ENCODE data around the gene TNFRSF1B.
A peak's percentile ranks its signal among the peaks of the same experiment; 100 is the strongest.

Gene TNFRSF1B

GRCh38 chr1:12158357-12159092, 8.3 kb upstream of the TNFRSF1B start:
- no peaks in the 10 kb centered on the region for H3K27me3 ChIP-seq (ENCODE audit: low read depth)
- in situ Hi-C loops (cut with MboI; ENCODE audit: low sequenced_read_pairs), result no loop called here
- no peaks in the 10 kb centered on the region for H3K36me3 ChIP-seq (replicated peaks)
- H3K4me3 ChIP-seq, result no peak overlapping the region
- DNase-seq (ENCODE audit: low spot score in 2 of 2), result no peak
- no peaks in the 10 kb centered on the region for H3K4me1 ChIP-seq
- no peaks in the 10 kb centered on the region for H3K9me3 ChIP-seq

GRCh38 chr1:12159816-12160215, 7.0 kb upstream of the TNFRSF1B start:
- no peak for DNase-seq (ENCODE audit: low spot score in 2 of 2)
- H3K4me1 ChIP-seq, result no peaks in the 10 kb centered on the region
- in situ Hi-C loops (cut with MboI; ENCODE audit: low sequenced_read_pairs), result no loop called here

GRCh38 chr1:12161324-12161661, 5.5 kb upstream of the TNFRSF1B start:
- Histone ChIP-seq H3K4me3 (no peak overlapping the region), H3K9me3 (no peaks in the 10 kb centered on the region), H3K27me3 (ENCODE audit: low read depth) (peaks cover 3% of the 10 kb centered on the region), H3K4me1 (no peaks in the 10 kb centered on the region), H3K36me3 (replicated peaks) (no peaks in the 10 kb centered on the region)
- DNase-seq (ENCODE audit: low spot score in 2 of 2), result no peak
- in situ Hi-C loops (cut with MboI; ENCODE audit: low sequenced_read_pairs), result no loop called here

More at GRCh38 chr1:12159816-12160215, 7.0 kb upstream of the TNFRSF1B start:
- Histone ChIP-seq H3K36me3 (replicated peaks) (no peaks in the 10 kb centered on the region), H3K27me3 (ENCODE audit: low read depth) (no peaks in the 10 kb centered on the region), H3K9me3 (no peaks in the 10 kb centered on the region), H3K4me3 (no peak overlapping the region)

GRCh38 chr1:12161662-12162458, 4.9 kb upstream of the TNFRSF1B start:
- H3K27me3 ChIP-seq (ENCODE audit: low read depth), result peaks cover 8% of the 10 kb centered on the region
- in situ Hi-C loops (cut with MboI; ENCODE audit: low sequenced_read_pairs), result no loop called here
- H3K4me1 ChIP-seq, result no peaks in the 10 kb centered on the region
- no peak for DNase-seq (ENCODE audit: low spot score in 2 of 2)
- no peaks in the 10 kb centered on the region for H3K9me3 ChIP-seq
- H3K36me3 ChIP-seq (replicated peaks), result no peaks in the 10 kb centered on the region
- no peak overlapping the region for H3K4me3 ChIP-seq

GRCh38 chr1:12162459-12163137, 4.2 kb upstream of the TNFRSF1B start:
- Histone ChIP-seq H3K4me3 (no peak overlapping the region), H3K9me3 (no peaks in the 10 kb centered on the region), H3K36me3 (replicated peaks) (no peaks in the 10 kb centered on the region), H3K27me3 (ENCODE audit: low read depth) (peaks cover 16% of the 10 kb centered on the region), H3K4me1 (no peaks in the 10 kb centered on the region)
- DNase-seq (ENCODE audit: low spot score in 2 of 2), result no peak
- in situ Hi-C loops (cut with MboI; ENCODE audit: low sequenced_read_pairs), result no loop called here

GRCh38 chr1:12163210-12163609, 3.6 kb upstream of the TNFRSF1B start:
- no peaks in the 10 kb centered on the region for H3K36me3 ChIP-seq (replicated peaks)
- no peak overlapping the region for H3K4me3 ChIP-seq
- peaks cover 22% of the 10 kb centered on the region for H3K27me3 ChIP-seq (ENCODE audit: low read depth)
- in situ Hi-C loops (cut with MboI; ENCODE audit: low sequenced_read_pairs), result no loop called here
- no peak for DNase-seq (ENCODE audit: low spot score in 2 of 2)
- no peaks in the 10 kb centered on the region for H3K9me3 ChIP-seq
- H3K4me1 ChIP-seq, result no peaks in the 10 kb centered on the region

- no peaks in the 10 kb centered on the region for H3K9me3 ChIP-seq
- no peaks in the 10 kb centered on the region for H3K4me1 ChIP-seq
- H3K4me3 ChIP-seq, result no peak overlapping the region
- no peak for DNase-seq (ENCODE audit: low spot score in 2 of 2)
- peaks cover 25% of the 10 kb centered on the region for H3K27me3 ChIP-seq (ENCODE audit: low read depth)
- in situ Hi-C loops (cut with MboI; ENCODE audit: low sequenced_read_pairs), result no loop called here
- H3K36me3 ChIP-seq (replicated peaks), result no peaks in the 10 kb centered on the region
These were observed 2.6 kb upstream of the TNFRSF1B start for GRCh38 chr1:12164210-12164609.

GRCh38 chr1:12165342-12165741, 1.4 kb upstream of the TNFRSF1B start:
- Histone ChIP-seq H3K27me3 (ENCODE audit: low read depth) (peaks cover 25% of the 10 kb centered on the region), H3K9me3 (no peaks in the 10 kb centered on the region), H3K4me3 (no peak overlapping the region), H3K36me3 (replicated peaks) (no peaks in the 10 kb centered on the region), H3K4me1 (no peaks in the 10 kb centered on the region)
- no peak for DNase-seq (ENCODE audit: low spot score in 2 of 2)
- in situ Hi-C loops (cut with MboI; ENCODE audit: low sequenced_read_pairs), result no loop called here

GRCh38 chr1:12167493-12168429, 970 bp downstream of the TNFRSF1B start:
- H3K36me3 ChIP-seq (replicated peaks), result no peaks in the 10 kb centered on the region
- H3K9me3 ChIP-seq, result no peaks in the 10 kb centered on the region
- no peaks in the 10 kb centered on the region for H3K4me1 ChIP-seq
- in situ Hi-C loops (cut with MboI; ENCODE audit: low sequenced_read_pairs), result no loop called here
- peak overlapping the region; percentile 17 for H3K4me3 ChIP-seq
- no peak for DNase-seq (ENCODE audit: low spot score in 2 of 2)
- peaks cover 25% of the 10 kb centered on the region for H3K27me3 ChIP-seq (ENCODE audit: low read depth)

- no peaks in the 10 kb centered on the region for H3K4me1 ChIP-seq
- no peak overlapping the region for H3K4me3 ChIP-seq
- H3K36me3 ChIP-seq (replicated peaks), result no peaks in the 10 kb centered on the region
- in situ Hi-C loops (cut with MboI; ENCODE audit: low sequenced_read_pairs), result no loop called here
- H3K27me3 ChIP-seq (ENCODE audit: low read depth), result peaks cover 25% of the 10 kb centered on the region
- no peaks in the 10 kb centered on the region for H3K9me3 ChIP-seq
- DNase-seq (ENCODE audit: low spot score in 2 of 2), result no peak
These were observed 1.8 kb downstream of the TNFRSF1B start for GRCh38 chr1:12168451-12169160.

- Histone ChIP-seq H3K4me3 (no peak overlapping the region), H3K27me3 (ENCODE audit: low read depth) (peaks cover 25% of the 10 kb centered on the region), H3K36me3 (replicated peaks) (no peaks in the 10 kb centered on the region), H3K9me3 (no peaks in the 10 kb centered on the region), H3K4me1 (no peaks in the 10 kb centered on the region)
- DNase-seq (ENCODE audit: low spot score in 2 of 2), result no peak
- in situ Hi-C loops (cut with MboI; ENCODE audit: low sequenced_read_pairs), result no loop called here
These were observed 2.8 kb downstream of the TNFRSF1B start for GRCh38 chr1:12169442-12170135.

- Histone ChIP-seq H3K4me1 (no peaks in the 10 kb centered on the region), H3K27me3 (ENCODE audit: low read depth) (peaks cover 25% of the 10 kb centered on the region), H3K36me3 (replicated peaks) (no peaks in the 10 kb centered on the region), H3K9me3 (no peaks in the 10 kb centered on the region), H3K4me3 (no peak overlapping the region)
- in situ Hi-C loops (cut with MboI; ENCODE audit: low sequenced_read_pairs), result no loop called here
- no peak for DNase-seq (ENCODE audit: low spot score in 2 of 2)
These were observed 3.5 kb downstream of the TNFRSF1B start for GRCh38 chr1:12170263-12170671.
